ENCODE data around the gene CLDN6. TPM values are rescaled to one million over a fixed set of nuclear protein-coding genes. Genes with fewer than 3 reads are reported as not detected.

The CLDN6 gene
- total and polyA plus RNA-seq, 2 of the 13 experiments (the other 11 are each of a cell fraction or from before 2014, with no cell fraction given), result 5.9 to 7.6 TPM

DNA sequence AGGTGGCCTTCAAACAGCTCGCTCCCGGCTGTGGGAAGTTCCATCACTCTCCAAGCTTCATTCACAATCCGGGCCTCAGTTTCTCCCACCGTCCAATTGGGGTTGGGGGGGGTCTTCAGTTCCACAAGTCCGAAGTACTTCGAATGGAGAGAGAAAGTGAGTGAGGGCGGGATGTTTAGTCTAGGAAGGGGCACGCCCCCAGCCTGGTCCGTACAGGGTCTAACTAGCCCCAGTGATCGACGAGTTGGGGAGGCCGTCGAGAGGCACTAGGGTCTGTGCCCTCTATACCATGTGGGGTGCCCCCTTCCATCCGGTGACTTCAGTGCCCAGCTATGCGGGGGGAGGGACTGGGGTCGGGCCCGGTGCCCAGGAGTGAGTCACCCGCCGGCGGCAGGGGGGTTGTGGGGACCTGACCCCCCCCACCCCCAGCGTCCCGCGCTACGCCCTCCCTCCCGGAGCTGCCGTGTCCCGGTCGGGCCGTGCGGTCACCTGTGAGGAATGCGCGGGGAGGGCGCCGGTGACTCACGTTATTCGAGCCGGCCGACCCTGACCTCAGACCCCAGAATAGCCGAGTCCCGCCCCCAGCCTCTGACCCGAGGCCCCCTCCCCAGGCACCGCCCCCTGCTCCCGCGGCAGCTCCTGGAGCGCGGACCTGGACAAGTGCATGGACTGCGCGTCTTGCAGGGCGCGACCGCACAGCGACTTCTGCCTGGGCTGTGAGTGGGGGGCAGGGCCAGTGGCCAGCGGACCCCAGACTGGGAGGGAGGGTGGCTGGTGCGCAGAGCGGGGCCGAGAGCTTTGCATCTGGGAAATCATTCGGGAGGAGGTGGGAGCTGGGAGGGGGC lies 2.8 kb upstream of the CLDN6 start (continued):
- TF ChIP-seq ZFYVE20 (CRISPR knock-in tag; IDR thresholded peaks at IDR 0.05; ENCODE audit: borderline replicate concordance, low read depth) (no peak), MYNN (CRISPR knock-in tag; IDR thresholded peaks at IDR 0.05; ENCODE audit: low read depth) (no peak), GPN1 (CRISPR knock-in tag; IDR thresholded peaks at IDR 0.05; ENCODE audit: borderline replicate concordance) (no peak), ZNF460 (CRISPR knock-in tag; IDR thresholded peaks at IDR 0.05; ENCODE audit: borderline replicate concordance) (0 out of 2 replicates have a peak, but pooled peaks have one; percentile 40), EP300 (IDR thresholded peaks at IDR 0.05; ENCODE audit: low read depth in 2 of 2, low read length in 2 of 2) (peak in 1 of 2 experiments; percentile 66; a peak in 2 of 4 replicates), EP300 (CRISPR knock-in tag; IDR thresholded peaks at IDR 0.05; ENCODE audit: borderline replicate concordance) (peak; percentile 76; the same call in 1 of the 2 replicates), ZNF772 (CRISPR knock-in tag; IDR thresholded peaks at IDR 0.05) (peak; percentile 65), THYN1 (CRISPR knock-in tag; IDR thresholded peaks at IDR 0.05; ENCODE audit: borderline replicate concordance, low read depth) (no peak), ZNF3 (CRISPR knock-in tag; IDR thresholded peaks at IDR 0.05) (no peak), FOSL2 (CRISPR knock-in tag; IDR thresholded peaks at IDR 0.05) (peak; percentile 99), ZNF75D (CRISPR knock-in tag; IDR thresholded peaks at IDR 0.05; ENCODE audit: borderline replicate concordance) (no peak), NCOA1 (CRISPR knock-in tag; IDR thresholded peaks at IDR 0.05) (peak; percentile 65)
- TF ChIP-seq, protein P1, sequence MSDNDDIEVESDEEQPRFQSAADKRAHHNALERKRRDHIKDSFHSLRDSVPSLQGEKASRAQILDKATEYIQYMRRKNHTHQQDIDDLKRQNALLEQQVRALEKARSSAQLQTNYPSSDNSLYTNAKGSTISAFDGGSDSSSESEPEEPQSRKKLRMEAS (IDR thresholded peaks at IDR 0.05), result peak; percentile 76
- TF ChIP-seq, protein P2, sequence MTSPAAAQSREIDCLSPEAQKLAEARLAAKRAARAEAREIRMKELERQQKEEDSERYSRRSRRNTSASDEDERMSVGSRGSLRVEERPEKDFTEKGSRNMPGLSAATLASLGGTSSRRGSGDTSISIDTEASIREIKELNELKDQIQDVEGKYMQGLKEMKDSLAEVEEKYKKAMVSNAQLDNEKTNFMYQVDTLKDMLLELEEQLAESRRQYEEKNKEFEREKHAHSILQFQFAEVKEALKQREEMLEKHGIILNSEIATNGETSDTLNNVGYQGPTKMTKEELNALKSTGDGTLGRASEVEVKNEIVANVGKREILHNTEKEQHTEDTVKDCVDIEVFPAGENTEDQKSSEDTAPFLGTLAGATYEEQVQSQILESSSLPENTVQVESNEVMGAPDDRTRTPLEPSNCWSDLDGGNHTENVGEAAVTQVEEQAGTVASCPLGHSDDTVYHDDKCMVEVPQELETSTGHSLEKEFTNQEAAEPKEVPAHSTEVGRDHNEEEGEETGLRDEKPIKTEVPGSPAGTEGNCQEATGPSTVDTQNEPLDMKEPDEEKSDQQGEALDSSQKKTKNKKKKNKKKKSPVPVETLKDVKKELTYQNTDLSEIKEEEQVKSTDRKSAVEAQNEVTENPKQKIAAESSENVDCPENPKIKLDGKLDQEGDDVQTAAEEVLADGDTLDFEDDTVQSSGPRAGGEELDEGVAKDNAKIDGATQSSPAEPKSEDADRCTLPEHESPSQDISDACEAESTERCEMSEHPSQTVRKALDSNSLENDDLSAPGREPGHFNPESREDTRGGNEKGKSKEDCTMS (CRISPR knock-in tag; conservative IDR thresholded peaks at IDR 0.05), result no peak
- TF ChIP-seq, protein P3, sequence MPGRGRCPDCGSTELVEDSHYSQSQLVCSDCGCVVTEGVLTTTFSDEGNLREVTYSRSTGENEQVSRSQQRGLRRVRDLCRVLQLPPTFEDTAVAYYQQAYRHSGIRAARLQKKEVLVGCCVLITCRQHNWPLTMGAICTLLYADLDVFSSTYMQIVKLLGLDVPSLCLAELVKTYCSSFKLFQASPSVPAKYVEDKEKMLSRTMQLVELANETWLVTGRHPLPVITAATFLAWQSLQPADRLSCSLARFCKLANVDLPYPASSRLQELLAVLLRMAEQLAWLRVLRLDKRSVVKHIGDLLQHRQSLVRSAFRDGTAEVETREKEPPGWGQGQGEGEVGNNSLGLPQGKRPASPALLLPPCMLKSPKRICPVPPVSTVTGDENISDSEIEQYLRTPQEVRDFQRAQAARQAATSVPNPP (CRISPR knock-in tag; IDR thresholded peaks at IDR 0.05), result 0 out of 2 replicates have a peak, but pooled peaks have one; percentile 69
- TF ChIP-seq, protein P4, sequence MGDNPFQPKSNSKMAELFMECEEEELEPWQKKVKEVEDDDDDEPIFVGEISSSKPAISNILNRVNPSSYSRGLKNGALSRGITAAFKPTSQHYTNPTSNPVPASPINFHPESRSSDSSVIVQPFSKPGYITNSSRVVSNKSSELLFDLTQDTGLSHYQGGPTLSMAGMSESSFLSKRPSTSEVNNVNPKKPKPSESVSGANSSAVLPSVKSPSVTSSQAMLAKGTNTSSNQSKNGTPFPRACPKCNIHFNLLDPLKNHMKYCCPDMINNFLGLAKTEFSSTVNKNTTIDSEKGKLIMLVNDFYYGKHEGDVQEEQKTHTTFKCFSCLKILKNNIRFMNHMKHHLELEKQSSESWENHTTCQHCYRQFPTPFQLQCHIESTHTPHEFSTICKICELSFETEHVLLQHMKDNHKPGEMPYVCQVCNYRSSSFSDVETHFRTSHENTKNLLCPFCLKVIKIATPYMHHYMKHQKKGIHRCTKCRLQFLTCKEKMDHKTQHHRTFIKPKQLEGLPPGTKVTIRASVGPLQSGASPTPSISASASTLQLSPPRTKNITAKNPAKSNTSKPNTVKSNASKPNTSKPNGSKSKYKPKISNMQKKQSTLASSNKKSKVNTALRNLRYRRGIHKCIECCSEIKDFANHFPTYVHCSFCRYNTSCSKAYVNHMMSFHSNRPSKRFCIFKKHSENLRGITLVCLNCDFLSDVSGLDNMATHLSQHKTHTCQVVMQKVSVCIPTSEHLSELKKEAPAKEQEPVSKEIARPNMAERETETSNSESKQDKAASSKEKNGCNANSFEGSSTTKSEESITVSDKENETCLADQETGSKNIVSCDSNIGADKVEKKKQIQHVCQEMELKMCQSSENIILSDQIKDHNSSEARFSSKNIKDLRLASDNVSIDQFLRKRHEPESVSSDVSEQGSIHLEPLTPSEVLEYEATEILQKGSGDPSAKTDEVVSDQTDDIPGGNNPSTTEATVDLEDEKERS (CRISPR knock-in tag; IDR thresholded peaks at IDR 0.05), result 0 out of 2 replicates have a peak, but pooled peaks have one; percentile 34
- TF ChIP-seq, protein P5, sequence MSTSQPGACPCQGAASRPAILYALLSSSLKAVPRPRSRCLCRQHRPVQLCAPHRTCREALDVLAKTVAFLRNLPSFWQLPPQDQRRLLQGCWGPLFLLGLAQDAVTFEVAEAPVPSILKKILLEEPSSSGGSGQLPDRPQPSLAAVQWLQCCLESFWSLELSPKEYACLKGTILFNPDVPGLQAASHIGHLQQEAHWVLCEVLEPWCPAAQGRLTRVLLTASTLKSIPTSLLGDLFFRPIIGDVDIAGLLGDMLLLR (CRISPR knock-in tag; IDR thresholded peaks at IDR 0.05), result no peak
